HEK293T (cell line): ENCODE results near the gene KLHL29.

Source experiments
- CTBP1 ChIP-seq: fragments of 450-650 bp; IDR thresholded peaks from 2 replicates; pipeline ENCODE4 v1.6.1; 2016; ENCODE audit warnings: borderline replicate concordance
- NFRKB ChIP-seq: fragments of 450-650 bp; IDR thresholded peaks from 2 replicates; pipeline ENCODE4 v1.6.1; 2016; ENCODE audit warnings: mild to moderate bottlenecking, moderate library complexity

DNA sequence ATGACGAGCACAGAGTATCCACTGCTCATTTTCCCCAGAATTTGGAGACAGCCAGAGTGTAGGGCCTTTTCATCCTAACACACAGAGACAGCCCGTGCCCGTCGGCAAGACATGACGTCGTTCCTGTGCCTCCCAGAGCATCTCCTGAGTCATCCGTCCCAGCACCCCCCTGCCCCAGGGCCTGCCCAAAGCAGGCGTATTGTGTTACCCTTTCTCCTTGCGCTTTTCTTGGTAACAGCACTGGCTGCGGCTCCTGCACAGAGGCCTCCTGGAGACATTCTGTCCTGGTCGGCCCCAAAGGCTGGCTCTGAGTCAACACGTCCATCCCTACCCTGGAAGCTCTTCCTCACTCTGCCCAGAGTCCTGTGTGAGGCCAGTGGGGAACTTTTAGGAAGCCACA lies 217.1 kb downstream of the KLHL29 start:
- TF ChIP-seq NFRKB (no peak), CTBP1 (no peak)
